ENCODE data around the gene DACH1. TPM values are rescaled to one million over a fixed set of nuclear protein-coding genes. Genes with fewer than 3 reads are reported as not detected.

DACH1 gene
- polyA plus RNA-seq, 3 donors = 0.03 to 0.69 (median 0.26) TPM

DNA sequence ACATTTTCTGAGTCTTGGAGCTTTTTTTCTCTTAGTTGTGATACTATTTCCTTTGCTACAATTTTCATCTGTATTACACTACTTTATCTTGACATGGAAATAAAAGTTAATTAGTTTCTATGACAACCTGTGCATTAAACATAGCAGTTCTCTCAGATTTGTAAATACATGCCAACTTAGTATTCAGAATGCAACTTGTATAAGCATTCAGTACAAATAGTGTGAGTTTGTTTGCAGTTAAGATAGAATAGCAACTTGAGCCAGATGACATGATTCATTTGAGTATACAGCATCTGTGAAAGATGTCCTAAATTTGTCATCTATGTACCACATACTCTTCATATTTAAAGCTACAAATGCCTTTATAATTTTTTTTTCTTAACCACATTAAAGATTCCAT is 98.1 kb downstream of the DACH1 start:
- TF ChIP-seq, protein P1, sequence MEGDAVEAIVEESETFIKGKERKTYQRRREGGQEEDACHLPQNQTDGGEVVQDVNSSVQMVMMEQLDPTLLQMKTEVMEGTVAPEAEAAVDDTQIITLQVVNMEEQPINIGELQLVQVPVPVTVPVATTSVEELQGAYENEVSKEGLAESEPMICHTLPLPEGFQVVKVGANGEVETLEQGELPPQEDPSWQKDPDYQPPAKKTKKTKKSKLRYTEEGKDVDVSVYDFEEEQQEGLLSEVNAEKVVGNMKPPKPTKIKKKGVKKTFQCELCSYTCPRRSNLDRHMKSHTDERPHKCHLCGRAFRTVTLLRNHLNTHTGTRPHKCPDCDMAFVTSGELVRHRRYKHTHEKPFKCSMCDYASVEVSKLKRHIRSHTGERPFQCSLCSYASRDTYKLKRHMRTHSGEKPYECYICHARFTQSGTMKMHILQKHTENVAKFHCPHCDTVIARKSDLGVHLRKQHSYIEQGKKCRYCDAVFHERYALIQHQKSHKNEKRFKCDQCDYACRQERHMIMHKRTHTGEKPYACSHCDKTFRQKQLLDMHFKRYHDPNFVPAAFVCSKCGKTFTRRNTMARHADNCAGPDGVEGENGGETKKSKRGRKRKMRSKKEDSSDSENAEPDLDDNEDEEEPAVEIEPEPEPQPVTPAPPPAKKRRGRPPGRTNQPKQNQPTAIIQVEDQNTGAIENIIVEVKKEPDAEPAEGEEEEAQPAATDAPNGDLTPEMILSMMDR (IDR thresholded peaks at IDR 0.05) = no peak
- H3K4me2 ChIP-seq (replicated peaks; ENCODE audit: extremely low read depth, low read length, poor library complexity, severe bottlenecking) = no peak overlapping the region
- H3K9me3 ChIP-seq (replicated peaks in 1 of 2; ENCODE audit: control insufficient read depth in 1 of 2, insufficient read depth in 1 of 2, low read length in 2 of 2) = no peaks in the 10 kb centered on the region
- no peak overlapping the region for H3K9ac ChIP-seq (ENCODE audit: insufficient read depth, low read length, poor library complexity, severe bottlenecking)
- H3K36me3 Mint-ChIP-seq = peaks cover 0 to 3% of the 10 kb centered on the region in 2 donors
- intact Hi-C loops (cut with micrococcal nuclease) = no loop called here
- H3K4me1 Mint-ChIP-seq = peaks cover 11% of the 10 kb centered on the region
- H3K4me1 ChIP-seq (ENCODE audit: control insufficient read depth in 1 of 2, insufficient read depth in 2 of 2, low read length in 2 of 2) = peaks cover 0 to 8% of the 10 kb centered on the region in 2 donors
- no peaks in the 10 kb centered on the region for H3K79me2 ChIP-seq (ENCODE audit: insufficient read depth, low read length)
- no peaks in the 10 kb centered on the region for H3K27me3 Mint-ChIP-seq (ENCODE audit: low read depth in 3 of 3)
- H3K27me3 ChIP-seq (ENCODE audit: control insufficient read depth in 2 of 2, insufficient read depth in 2 of 2, low read length in 2 of 2) = no peaks in the 10 kb centered on the region
- no peaks in the 10 kb centered on the region for H4K20me1 ChIP-seq (ENCODE audit: insufficient read depth, low read length)
- H2AFZ ChIP-seq (ENCODE audit: insufficient read depth, low read depth, low read length, poor library complexity, severe bottlenecking) = no peak overlapping the region
- no peak overlapping the region for H3K4me3 ChIP-seq (replicated peaks in 1 of 3; ENCODE audit: low read depth in 2 of 3, low read length in 3 of 3)
- no peak overlapping the region for H3K27ac ChIP-seq (ENCODE audit: low read depth in 1 of 2, low read length in 2 of 2)
- H3K4me3 Mint-ChIP-seq = no peak overlapping the region
- no peak for DNase-seq
- H3K27ac Mint-ChIP-seq = no peak overlapping the region
- no peaks in the 10 kb centered on the region for H3K36me3 ChIP-seq (replicated peaks in 1 of 2; ENCODE audit: control insufficient read depth in 1 of 2, insufficient read depth in 2 of 2, low read length in 2 of 2)
- H3K9me3 Mint-ChIP-seq = peaks cover 0 to 5% (median 0%) of the 10 kb centered on the region in 7 donors

DNA sequence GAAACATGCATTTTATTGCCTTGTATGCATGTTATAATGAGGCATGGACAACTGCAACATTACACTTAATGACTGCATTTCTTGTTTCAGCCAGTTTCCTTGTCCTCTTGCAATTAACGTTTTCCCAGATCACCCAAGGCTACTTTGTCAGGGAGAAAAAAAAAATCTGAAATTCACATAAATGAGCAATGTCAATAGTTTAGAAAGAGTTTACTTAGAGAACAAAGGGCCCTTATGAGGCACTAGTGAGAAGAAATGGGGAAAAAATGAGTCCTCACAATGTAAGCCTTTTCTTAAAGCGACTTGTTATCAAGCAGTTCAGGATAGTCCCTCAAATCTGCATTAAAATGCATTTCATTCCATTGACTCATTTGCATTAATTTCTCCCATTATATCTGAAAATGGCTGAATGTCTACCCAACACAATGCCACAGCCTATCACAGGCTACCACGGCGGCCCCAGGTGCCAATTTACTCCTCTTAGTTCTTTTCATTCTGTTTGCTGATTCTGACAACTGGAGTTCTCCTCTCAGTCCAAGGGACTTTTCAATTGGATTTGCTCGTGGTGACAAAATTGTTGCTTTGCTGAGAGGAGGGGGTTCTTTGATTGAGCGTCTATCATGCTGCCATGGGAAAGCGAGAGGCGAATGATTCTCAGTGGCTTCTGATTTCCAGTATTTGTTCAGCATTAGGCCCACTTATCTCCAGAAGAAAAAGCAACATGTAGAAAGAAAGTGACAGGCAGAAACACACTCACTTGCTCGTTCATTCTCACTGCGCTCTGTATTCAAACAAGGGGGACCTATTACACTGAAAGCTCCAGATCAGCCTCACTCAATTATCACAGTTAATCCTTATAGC is 107.1 kb downstream of the DACH1 start:
- WGBS (ENCODE audit: insufficient coverage) = no CpG with 5 or more reads among the region's 10 CpGs
- H3K27me3 Mint-ChIP-seq (ENCODE audit: low read depth in 3 of 3) = no peaks in the 10 kb centered on the region
- Histone ChIP-seq H3K9me3 (replicated peaks in 1 of 2; ENCODE audit: control insufficient read depth in 1 of 2, insufficient read depth in 1 of 2, low read length in 2 of 2) (no peaks in the 10 kb centered on the region), H3K4me1 (ENCODE audit: control insufficient read depth in 1 of 2, insufficient read depth in 2 of 2, low read length in 2 of 2) (peaks cover 0 to 4% of the 10 kb centered on the region in 2 donors), H3K9ac (ENCODE audit: insufficient read depth, low read length, poor library complexity, severe bottlenecking) (no peak overlapping the region), H4K20me1 (ENCODE audit: insufficient read depth, low read length) (no peaks in the 10 kb centered on the region), H2AFZ (ENCODE audit: insufficient read depth, low read depth, low read length, poor library complexity, severe bottlenecking) (no peak overlapping the region), H3K4me2 (replicated peaks; ENCODE audit: extremely low read depth, low read length, poor library complexity, severe bottlenecking) (no peak overlapping the region), H3K27me3 (ENCODE audit: control insufficient read depth in 2 of 2, insufficient read depth in 2 of 2, low read length in 2 of 2) (no peaks in the 10 kb centered on the region), H3K4me3 (replicated peaks in 1 of 3; ENCODE audit: low read depth in 2 of 3, low read length in 3 of 3) (no peak overlapping the region), H3K27ac (ENCODE audit: low read depth in 1 of 2, low read length in 2 of 2) (no peak overlapping the region), H3K79me2 (ENCODE audit: insufficient read depth, low read length) (no peaks in the 10 kb centered on the region), H3K36me3 (replicated peaks in 1 of 2; ENCODE audit: control insufficient read depth in 1 of 2, insufficient read depth in 2 of 2, low read length in 2 of 2) (no peaks in the 10 kb centered on the region)
- H3K9me3 Mint-ChIP-seq = peaks cover 0 to 3% (median 0%) of the 10 kb centered on the region in 7 donors
- peaks cover 5% of the 10 kb centered on the region for H3K4me1 Mint-ChIP-seq
- TF ChIP-seq, protein P1 (IDR thresholded peaks at IDR 0.05) = no peak
- no peak overlapping the region for H3K27ac Mint-ChIP-seq
- H3K4me3 Mint-ChIP-seq = no peak overlapping the region
- intact Hi-C loops (cut with micrococcal nuclease) = no loop called here
- peaks cover 0 to 5% of the 10 kb centered on the region in 2 donors for H3K36me3 Mint-ChIP-seq
- DNase-seq = no peak

Data from CD14-positive monocyte (primary cell).